ENCODE measurements around the gene RBMS3. TPM values are rescaled to one million over a fixed set of nuclear protein-coding genes. Genes with fewer than 3 reads are reported as not detected.

Gene RBMS3
- total RNA-seq, 1 donor from 2014 or later: 3.8 TPM

- Mint-ChIP-seq H3K4me3 (ENCODE audit: low read depth) (no peak overlapping the region), H3K27ac (no peak overlapping the region), H3K4me1 (ENCODE audit: low read depth) (no peaks in the 10 kb centered on the region), H3K9me3 (ENCODE audit: low read depth) (peaks cover 7% of the 10 kb centered on the region), H3K36me3 (ENCODE audit: insufficient read depth) (peaks cover 2% of the 10 kb centered on the region), H3K27me3 (peaks cover 4% of the 10 kb centered on the region)
- TF ChIP-seq, protein P1, sequence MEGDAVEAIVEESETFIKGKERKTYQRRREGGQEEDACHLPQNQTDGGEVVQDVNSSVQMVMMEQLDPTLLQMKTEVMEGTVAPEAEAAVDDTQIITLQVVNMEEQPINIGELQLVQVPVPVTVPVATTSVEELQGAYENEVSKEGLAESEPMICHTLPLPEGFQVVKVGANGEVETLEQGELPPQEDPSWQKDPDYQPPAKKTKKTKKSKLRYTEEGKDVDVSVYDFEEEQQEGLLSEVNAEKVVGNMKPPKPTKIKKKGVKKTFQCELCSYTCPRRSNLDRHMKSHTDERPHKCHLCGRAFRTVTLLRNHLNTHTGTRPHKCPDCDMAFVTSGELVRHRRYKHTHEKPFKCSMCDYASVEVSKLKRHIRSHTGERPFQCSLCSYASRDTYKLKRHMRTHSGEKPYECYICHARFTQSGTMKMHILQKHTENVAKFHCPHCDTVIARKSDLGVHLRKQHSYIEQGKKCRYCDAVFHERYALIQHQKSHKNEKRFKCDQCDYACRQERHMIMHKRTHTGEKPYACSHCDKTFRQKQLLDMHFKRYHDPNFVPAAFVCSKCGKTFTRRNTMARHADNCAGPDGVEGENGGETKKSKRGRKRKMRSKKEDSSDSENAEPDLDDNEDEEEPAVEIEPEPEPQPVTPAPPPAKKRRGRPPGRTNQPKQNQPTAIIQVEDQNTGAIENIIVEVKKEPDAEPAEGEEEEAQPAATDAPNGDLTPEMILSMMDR (IDR thresholded peaks at IDR 0.05; ENCODE audit: unreplicated experiment): no peak
- no peak for DNase-seq (ENCODE audit: low spot score, unreplicated experiment)
Observed at GRCh38 chr3:29511701-29512100, 230.8 kb downstream of the RBMS3 start.

DNA sequence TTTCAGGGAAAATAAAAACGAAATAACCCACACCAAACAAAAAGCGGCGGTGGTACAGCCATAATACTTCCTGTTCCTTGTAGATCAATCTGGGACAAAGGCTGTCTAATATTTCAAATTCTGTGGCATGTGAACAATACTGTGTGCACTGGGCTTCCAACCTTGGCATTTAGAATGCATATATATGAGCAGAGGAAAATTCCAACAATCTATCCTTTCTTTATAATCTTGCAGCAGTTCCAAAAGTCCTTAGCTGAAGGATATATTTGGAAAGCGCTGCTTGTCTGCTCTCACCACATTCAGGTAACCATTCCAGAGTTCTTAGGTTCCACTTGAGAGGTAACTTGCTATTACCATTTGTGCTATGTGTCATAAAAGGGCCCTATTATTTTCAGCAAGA, 231.8 kb downstream of the RBMS3 start:
- DNase-seq (ENCODE audit: low spot score, unreplicated experiment): no peak
- peaks cover 2% of the 10 kb centered on the region for H3K36me3 Mint-ChIP-seq (ENCODE audit: insufficient read depth)
- H3K9me3 Mint-ChIP-seq (ENCODE audit: low read depth): peaks cover 7% of the 10 kb centered on the region
- TF ChIP-seq, protein P1 (IDR thresholded peaks at IDR 0.05; ENCODE audit: unreplicated experiment): no peak
- no peak overlapping the region for H3K27ac Mint-ChIP-seq
- peaks cover 4% of the 10 kb centered on the region for H3K27me3 Mint-ChIP-seq
- H3K4me1 Mint-ChIP-seq (ENCODE audit: low read depth): no peaks in the 10 kb centered on the region
- no peak overlapping the region for H3K4me3 Mint-ChIP-seq (ENCODE audit: low read depth)

GRCh38 chr3:29513236-29513635, 232.4 kb downstream of the RBMS3 start:
- DNase-seq (ENCODE audit: low spot score, unreplicated experiment): no peak
- Mint-ChIP-seq H3K36me3 (ENCODE audit: insufficient read depth) (peaks cover 2% of the 10 kb centered on the region), H3K9me3 (ENCODE audit: low read depth) (peaks cover 7% of the 10 kb centered on the region), H3K27me3 (peaks cover 4% of the 10 kb centered on the region), H3K4me1 (ENCODE audit: low read depth) (no peaks in the 10 kb centered on the region), H3K4me3 (ENCODE audit: low read depth) (no peak overlapping the region), H3K27ac (no peak overlapping the region)
- TF ChIP-seq, protein P1 (IDR thresholded peaks at IDR 0.05; ENCODE audit: unreplicated experiment): no peak

DNA sequence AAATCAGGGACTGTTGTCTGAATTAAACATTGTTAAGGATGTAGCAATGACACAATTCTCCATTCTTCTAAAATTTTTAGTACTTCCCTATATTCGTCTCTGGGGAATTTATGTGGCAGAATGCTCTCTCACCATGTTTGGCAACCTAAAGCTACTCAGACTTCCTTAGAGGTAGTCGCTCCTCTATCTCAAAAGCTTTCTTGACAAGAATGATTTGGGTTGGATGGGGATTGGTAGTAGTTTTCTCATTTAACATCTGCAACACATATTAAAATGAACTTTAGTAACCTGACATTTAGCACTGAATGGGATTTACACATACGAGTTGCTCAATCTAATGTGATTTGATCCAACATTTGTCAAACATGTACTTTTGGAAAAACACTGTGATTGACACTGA, 233.3 kb downstream of the RBMS3 start:
- DNase-seq (ENCODE audit: low spot score, unreplicated experiment): no peak
- TF ChIP-seq, protein P1 (IDR thresholded peaks at IDR 0.05; ENCODE audit: unreplicated experiment): no peak
- H3K4me1 Mint-ChIP-seq (ENCODE audit: low read depth): peaks cover 2% of the 10 kb centered on the region
- H3K4me3 Mint-ChIP-seq (ENCODE audit: low read depth): no peak overlapping the region
- H3K27me3 Mint-ChIP-seq: peaks cover 4% of the 10 kb centered on the region
- H3K9me3 Mint-ChIP-seq (ENCODE audit: low read depth): peaks cover 3% of the 10 kb centered on the region
- H3K27ac Mint-ChIP-seq: no peak overlapping the region
- no peaks in the 10 kb centered on the region for H3K36me3 Mint-ChIP-seq (ENCODE audit: insufficient read depth)

DNA sequence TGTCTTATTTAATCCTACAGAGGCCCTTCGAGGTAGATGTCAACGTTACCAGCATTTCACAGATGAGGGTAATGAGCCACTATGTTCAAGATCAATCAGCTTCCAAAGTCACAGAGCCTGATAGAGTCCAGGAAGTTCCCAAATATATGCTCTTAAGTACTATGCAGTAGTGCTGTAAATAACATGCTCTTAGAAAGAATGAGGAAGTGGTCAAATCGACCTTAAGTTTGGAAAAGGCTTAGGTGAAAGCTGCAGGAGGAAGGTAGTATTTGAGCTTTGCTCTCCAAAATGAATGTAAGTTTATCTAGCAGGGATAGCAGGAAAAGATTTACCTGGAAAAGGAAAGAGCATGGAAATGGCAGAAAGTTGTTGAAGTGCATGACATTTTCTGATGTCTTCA, 234.0 kb downstream of the RBMS3 start:
- H3K9me3 Mint-ChIP-seq (ENCODE audit: low read depth): no peaks in the 10 kb centered on the region
- no peak overlapping the region for H3K27ac Mint-ChIP-seq
- TF ChIP-seq, protein P1 (IDR thresholded peaks at IDR 0.05; ENCODE audit: unreplicated experiment): no peak
- DNase-seq (ENCODE audit: low spot score, unreplicated experiment): no peak
- no peak overlapping the region for H3K4me3 Mint-ChIP-seq (ENCODE audit: low read depth)
- peaks cover 4% of the 10 kb centered on the region for H3K27me3 Mint-ChIP-seq
- H3K4me1 Mint-ChIP-seq (ENCODE audit: low read depth): peaks cover 3% of the 10 kb centered on the region
- no peaks in the 10 kb centered on the region for H3K36me3 Mint-ChIP-seq (ENCODE audit: insufficient read depth)
